ENCODE data around the gene ZNF780B. TPM values are rescaled to one million over a fixed set of nuclear protein-coding genes. Genes with fewer than 3 reads are reported as not detected.

Gene ZNF780B
- total and polyA plus RNA-seq, 4 donors = 17.7 to 35.7 (median 25.8) TPM

DNA sequence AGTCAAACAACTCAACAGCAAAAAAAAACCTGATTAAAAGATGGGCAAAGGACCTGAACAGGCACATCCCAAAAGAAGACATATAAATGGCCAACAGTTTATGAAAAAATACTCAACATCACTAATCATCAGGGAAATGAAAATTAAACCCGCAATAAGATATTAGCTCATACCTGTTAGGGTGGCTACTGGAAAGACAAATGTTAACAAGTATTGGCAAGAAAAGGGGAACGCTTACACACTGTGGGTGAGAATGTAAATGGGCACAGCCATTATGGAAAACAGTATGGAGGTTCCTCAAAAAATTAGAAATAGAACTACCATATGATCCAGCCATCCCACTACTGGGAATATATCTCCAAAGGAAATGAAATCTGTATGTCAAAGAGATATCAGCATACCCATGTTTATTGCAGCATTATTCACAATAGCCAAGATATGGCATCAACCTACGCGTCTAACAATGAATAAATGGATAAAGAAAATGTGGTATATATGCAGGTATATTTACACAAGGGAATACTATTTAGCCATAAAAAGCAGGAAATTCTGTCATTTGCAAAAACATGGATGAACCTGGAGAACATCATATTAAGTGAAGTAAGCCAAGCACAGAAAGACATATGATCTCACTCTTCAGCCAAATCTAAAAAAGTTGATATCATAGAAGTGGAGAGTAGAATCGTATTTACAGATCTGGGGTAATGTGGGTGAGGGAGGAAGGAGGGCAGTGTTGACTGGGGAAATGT lies 32.4 kb upstream of the ZNF780B start:
- H3K27me3 ChIP-seq (ENCODE audit: control insufficient read depth, insufficient read depth, low read length) = no peaks in the 10 kb centered on the region
- no peak overlapping the region for H3K27ac ChIP-seq (ENCODE audit: low read depth, low read length)
- no peak overlapping the region for H3K4me3 ChIP-seq (ENCODE audit: low read depth, low read length)
- H3K4me1 ChIP-seq (ENCODE audit: control insufficient read depth, insufficient read depth, low read length) = no peaks in the 10 kb centered on the region
- no CpG with 5 or more reads among the region's 5 CpGs for WGBS (ENCODE audit: insufficient coverage)
- peaks cover 3% of the 10 kb centered on the region for H3K9me3 ChIP-seq (ENCODE audit: control insufficient read depth, insufficient read depth, low read length)
- peaks cover 6% of the 10 kb centered on the region for H3K36me3 ChIP-seq (ENCODE audit: control insufficient read depth, insufficient read depth, low read length)
- no peak for DNase-seq (ENCODE audit: low read depth in 4 of 6, low spot score in 6 of 6)

DNA sequence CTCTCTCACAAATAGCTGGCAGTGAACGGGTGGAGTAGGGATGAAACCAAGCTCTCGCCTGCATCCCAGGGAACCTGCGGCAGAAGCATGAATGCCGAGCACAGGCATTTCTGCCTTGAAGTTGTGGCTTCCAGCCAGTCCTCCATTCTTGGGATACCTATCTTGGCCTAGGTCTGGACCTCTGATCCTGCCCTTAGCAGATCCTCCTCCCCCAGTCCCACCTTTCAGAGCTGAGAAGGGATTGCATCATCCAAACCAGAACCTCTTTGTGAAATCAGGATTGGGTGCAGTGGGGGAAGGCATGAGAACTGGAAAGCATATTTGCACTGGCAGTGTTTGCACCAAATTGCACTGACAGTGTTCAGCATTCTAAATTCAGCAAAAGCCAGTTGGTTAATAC lies 28.9 kb upstream of the ZNF780B start:
- no peaks in the 10 kb centered on the region for H3K27me3 ChIP-seq (ENCODE audit: control insufficient read depth, insufficient read depth, low read length)
- H3K36me3 ChIP-seq (ENCODE audit: control insufficient read depth, insufficient read depth, low read length) = peaks cover 21% of the 10 kb centered on the region
- no peak overlapping the region for H3K27ac ChIP-seq (ENCODE audit: low read depth, low read length)
- H3K4me1 ChIP-seq (ENCODE audit: control insufficient read depth, insufficient read depth, low read length) = no peaks in the 10 kb centered on the region
- DNase-seq (ENCODE audit: low read depth in 4 of 6, low spot score in 6 of 6) = no peak
- no peak overlapping the region for H3K4me3 ChIP-seq (ENCODE audit: low read depth, low read length)
- 76% methylated on average over 4 of the region's 4 CpGs for WGBS (ENCODE audit: insufficient coverage)
- peaks cover 3% of the 10 kb centered on the region for H3K9me3 ChIP-seq (ENCODE audit: control insufficient read depth, insufficient read depth, low read length)

DNA sequence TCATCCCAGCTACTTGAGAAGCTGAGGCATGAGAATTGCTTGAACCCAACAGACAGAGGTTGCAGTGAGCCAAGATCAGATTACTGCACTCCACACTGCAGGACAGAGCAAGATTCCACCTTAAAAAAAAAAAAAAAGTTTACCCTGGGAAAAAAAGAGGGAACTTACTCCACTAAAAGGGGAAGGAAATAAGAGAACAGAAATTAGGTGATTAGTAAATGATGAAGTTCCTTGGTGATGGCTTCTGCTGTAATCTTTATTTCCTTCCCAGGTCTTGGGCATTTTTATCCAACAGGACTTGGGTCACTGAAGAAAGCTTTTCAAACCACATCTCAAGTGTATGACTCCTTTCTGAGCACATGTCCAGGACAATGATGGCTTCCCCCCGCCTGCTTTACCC lies 25.4 kb upstream of the ZNF780B start:
- Histone ChIP-seq H3K36me3 (ENCODE audit: control insufficient read depth, insufficient read depth, low read length) (peaks cover 31% of the 10 kb centered on the region), H3K4me1 (ENCODE audit: control insufficient read depth, insufficient read depth, low read length) (no peaks in the 10 kb centered on the region), H3K4me3 (ENCODE audit: low read depth, low read length) (no peak overlapping the region), H3K9me3 (ENCODE audit: control insufficient read depth, insufficient read depth, low read length) (no peaks in the 10 kb centered on the region), H3K27me3 (ENCODE audit: control insufficient read depth, insufficient read depth, low read length) (no peaks in the 10 kb centered on the region), H3K27ac (ENCODE audit: low read depth, low read length) (no peak overlapping the region)
- DNase-seq (ENCODE audit: low read depth in 4 of 6, low spot score in 6 of 6) = no peak
- WGBS (ENCODE audit: insufficient coverage) = 100% methylated on average over 1 of the region's 1 CpG

DNA sequence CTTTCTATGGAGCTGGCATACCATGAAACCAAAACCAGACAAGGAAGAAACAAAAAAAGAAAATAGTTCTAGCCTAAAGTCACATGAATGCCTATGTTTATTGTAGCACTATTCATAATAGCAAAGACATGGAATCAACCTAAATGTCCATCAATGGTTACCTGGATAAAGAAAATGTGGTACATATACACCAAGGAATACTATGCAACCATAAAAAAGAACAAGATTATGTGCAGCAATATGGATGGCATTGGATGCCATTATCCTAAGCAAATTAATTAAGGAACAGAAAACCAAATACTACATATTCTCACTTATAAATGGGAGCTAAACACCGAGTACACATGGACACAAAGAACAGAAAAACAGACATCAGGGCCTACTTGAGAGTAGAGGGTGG lies 24.3 kb upstream of the ZNF780B start:
- no peak for DNase-seq (ENCODE audit: low read depth in 4 of 6, low spot score in 6 of 6)
- no peak overlapping the region for H3K4me3 ChIP-seq (ENCODE audit: low read depth, low read length)
- H3K4me1 ChIP-seq (ENCODE audit: control insufficient read depth, insufficient read depth, low read length) = no peaks in the 10 kb centered on the region
- no peaks in the 10 kb centered on the region for H3K9me3 ChIP-seq (ENCODE audit: control insufficient read depth, insufficient read depth, low read length)
- H3K27ac ChIP-seq (ENCODE audit: low read depth, low read length) = no peak overlapping the region
- H3K36me3 ChIP-seq (ENCODE audit: control insufficient read depth, insufficient read depth, low read length) = peaks cover 31% of the 10 kb centered on the region
- WGBS (ENCODE audit: insufficient coverage) = no CpG with 5 or more reads among the region's 1 CpG
- H3K27me3 ChIP-seq (ENCODE audit: control insufficient read depth, insufficient read depth, low read length) = no peaks in the 10 kb centered on the region

DNA sequence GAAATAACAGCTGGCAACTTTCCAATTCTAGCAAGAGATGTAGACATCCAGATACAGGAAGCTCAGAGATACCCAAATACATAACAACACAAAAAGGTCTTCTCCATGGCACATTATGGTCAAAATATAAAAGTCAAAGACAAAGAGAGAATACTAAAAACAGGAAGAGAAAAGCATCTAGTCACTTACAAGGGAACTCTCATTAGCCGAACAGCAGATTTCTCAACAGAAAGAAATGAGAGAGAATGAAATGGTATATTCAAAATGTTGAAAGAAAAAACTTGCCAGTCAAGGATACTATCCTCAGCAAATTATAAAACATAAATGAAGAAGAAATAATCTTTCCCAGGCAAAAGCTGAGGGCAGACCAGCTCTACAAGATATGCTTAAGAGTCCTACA lies 22.3 kb upstream of the ZNF780B start:
- Histone ChIP-seq H3K9me3 (ENCODE audit: control insufficient read depth, insufficient read depth, low read length) (no peaks in the 10 kb centered on the region), H3K36me3 (ENCODE audit: control insufficient read depth, insufficient read depth, low read length) (peaks cover 25% of the 10 kb centered on the region), H3K27ac (ENCODE audit: low read depth, low read length) (no peak overlapping the region), H3K27me3 (ENCODE audit: control insufficient read depth, insufficient read depth, low read length) (no peaks in the 10 kb centered on the region), H3K4me3 (ENCODE audit: low read depth, low read length) (no peak overlapping the region), H3K4me1 (ENCODE audit: control insufficient read depth, insufficient read depth, low read length) (no peaks in the 10 kb centered on the region)
- no CpG with 5 or more reads among the region's 1 CpG for WGBS (ENCODE audit: insufficient coverage)
- no peak for DNase-seq (ENCODE audit: low read depth in 4 of 6, low spot score in 6 of 6)

DNA sequence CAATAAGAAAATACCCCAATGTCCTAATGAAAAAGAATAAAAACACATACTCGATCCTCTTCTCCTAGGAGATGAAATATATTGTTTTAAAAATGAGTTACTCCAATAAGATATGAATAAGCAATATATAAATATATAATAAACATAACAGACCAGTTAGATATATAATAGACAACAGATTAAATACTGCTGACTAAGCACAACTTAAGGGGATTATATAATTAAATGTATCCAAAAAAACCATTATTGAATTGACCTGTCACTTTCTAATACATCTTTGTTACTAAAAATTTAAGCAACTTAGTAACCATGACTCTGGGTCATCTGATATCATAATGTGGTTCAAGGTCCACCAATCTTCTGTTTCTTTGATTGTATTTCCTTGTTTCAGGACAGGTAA lies 14.0 kb upstream of the ZNF780B start:
- no peaks in the 10 kb centered on the region for H3K27me3 ChIP-seq (ENCODE audit: control insufficient read depth, insufficient read depth, low read length)
- H3K9me3 ChIP-seq (ENCODE audit: control insufficient read depth, insufficient read depth, low read length) = no peaks in the 10 kb centered on the region
- H3K27ac ChIP-seq (ENCODE audit: low read depth, low read length) = no peak overlapping the region
- H3K4me1 ChIP-seq (ENCODE audit: control insufficient read depth, insufficient read depth, low read length) = no peaks in the 10 kb centered on the region
- no peak for DNase-seq (ENCODE audit: low read depth in 4 of 6, low spot score in 6 of 6)
- no peaks in the 10 kb centered on the region for H3K36me3 ChIP-seq (ENCODE audit: control insufficient read depth, insufficient read depth, low read length)
- no peak overlapping the region for H3K4me3 ChIP-seq (ENCODE audit: low read depth, low read length)
- no CpG with 5 or more reads among the region's 1 CpG for WGBS (ENCODE audit: insufficient coverage)

DNA sequence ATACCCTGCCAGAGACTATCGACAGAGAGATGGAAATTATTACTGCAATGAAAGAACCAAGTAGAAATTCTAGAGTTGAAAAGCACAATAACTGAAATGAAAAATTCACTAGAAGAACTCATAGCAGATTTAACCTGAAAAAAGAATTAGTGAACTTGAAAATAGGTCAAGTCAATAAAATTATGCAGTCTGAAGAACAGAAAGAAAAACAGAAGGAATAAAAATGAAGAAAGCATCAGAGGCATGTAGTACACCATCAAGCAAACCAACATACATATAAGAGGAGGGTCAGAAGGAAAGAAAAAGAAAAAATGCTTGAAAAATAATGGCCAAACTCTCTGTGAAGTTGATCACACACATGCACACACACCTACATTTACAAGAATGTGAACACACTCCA lies 3.6 kb upstream of the ZNF780B start:
- Histone ChIP-seq H3K4me1 (ENCODE audit: control insufficient read depth, insufficient read depth, low read length) (peaks cover 3% of the 10 kb centered on the region), H3K27ac (ENCODE audit: low read depth, low read length) (no peak overlapping the region), H3K27me3 (ENCODE audit: control insufficient read depth, insufficient read depth, low read length) (no peaks in the 10 kb centered on the region), H3K4me3 (ENCODE audit: low read depth, low read length) (no peak overlapping the region), H3K36me3 (ENCODE audit: control insufficient read depth, insufficient read depth, low read length) (no peaks in the 10 kb centered on the region), H3K9me3 (ENCODE audit: control insufficient read depth, insufficient read depth, low read length) (peaks cover 3% of the 10 kb centered on the region)
- DNase-seq (ENCODE audit: low read depth in 4 of 6, low spot score in 6 of 6) = no peak
- WGBS (ENCODE audit: insufficient coverage) = no CpG with 5 or more reads among the region's 1 CpG

DNA sequence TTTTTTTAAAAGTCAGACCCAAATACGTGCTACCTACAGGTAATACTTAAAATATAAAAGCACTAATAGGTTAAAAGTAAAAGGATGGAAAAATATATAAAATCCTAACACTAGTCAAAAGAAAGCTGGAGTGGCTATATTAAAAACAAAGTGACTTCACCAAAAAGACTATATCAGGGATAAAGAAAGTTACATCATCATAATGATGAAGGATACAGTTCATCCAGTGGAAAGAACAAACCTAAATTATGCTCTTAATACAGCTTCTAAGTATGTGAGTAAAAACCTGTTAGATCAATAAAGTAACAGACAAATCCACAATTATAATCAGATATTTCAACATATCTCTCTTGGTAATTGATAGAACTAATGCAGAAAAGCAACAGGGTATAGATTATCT lies 1.1 kb upstream of the ZNF780B start:
- no peaks in the 10 kb centered on the region for H3K36me3 ChIP-seq (ENCODE audit: control insufficient read depth, insufficient read depth, low read length)
- no CpG with 5 or more reads among the region's 1 CpG for WGBS (ENCODE audit: insufficient coverage)
- no peaks in the 10 kb centered on the region for H3K27me3 ChIP-seq (ENCODE audit: control insufficient read depth, insufficient read depth, low read length)
- H3K9me3 ChIP-seq (ENCODE audit: control insufficient read depth, insufficient read depth, low read length) = peaks cover 6% of the 10 kb centered on the region
- no peak overlapping the region for H3K4me3 ChIP-seq (ENCODE audit: low read depth, low read length)
- no peak for DNase-seq (ENCODE audit: low read depth in 4 of 6, low spot score in 6 of 6)
- H3K27ac ChIP-seq (ENCODE audit: low read depth, low read length) = no peak overlapping the region
- H3K4me1 ChIP-seq (ENCODE audit: control insufficient read depth, insufficient read depth, low read length) = peaks cover 3% of the 10 kb centered on the region

DNA sequence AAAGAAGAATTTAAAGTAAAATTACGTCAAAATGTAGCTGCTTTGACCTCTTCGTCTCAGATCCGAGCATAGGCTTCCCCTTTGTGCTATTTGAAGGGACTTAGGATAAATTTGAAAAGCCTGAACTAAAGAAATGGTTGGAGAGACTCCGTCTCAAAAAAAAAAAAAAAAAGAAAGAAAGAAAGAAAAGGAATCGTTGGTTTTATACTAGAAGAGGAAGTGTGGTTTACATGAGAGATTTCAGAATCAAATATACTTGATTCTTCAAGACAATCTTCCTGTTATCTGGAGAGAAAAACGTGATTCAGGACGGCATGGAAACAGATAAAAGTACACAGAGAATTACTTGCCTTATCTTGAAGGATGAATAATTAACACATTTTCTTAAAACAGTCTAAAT lies 474 bp upstream of the ZNF780B start:
- Histone ChIP-seq H3K4me1 (ENCODE audit: control insufficient read depth, insufficient read depth, low read length) (peaks cover 3% of the 10 kb centered on the region), H3K27ac (ENCODE audit: low read depth, low read length) (no peak overlapping the region), H3K27me3 (ENCODE audit: control insufficient read depth, insufficient read depth, low read length) (no peaks in the 10 kb centered on the region), H3K36me3 (ENCODE audit: control insufficient read depth, insufficient read depth, low read length) (no peaks in the 10 kb centered on the region), H3K4me3 (ENCODE audit: low read depth, low read length) (peak overlapping the region; percentile 66), H3K9me3 (ENCODE audit: control insufficient read depth, insufficient read depth, low read length) (peaks cover 6% of the 10 kb centered on the region)
- 0% methylated on average over 3 of the region's 7 CpGs for WGBS (ENCODE audit: insufficient coverage)
- peak in 1 of 6 donors; percentile 4 for DNase-seq (ENCODE audit: low read depth in 4 of 6, low spot score in 6 of 6)

DNA sequence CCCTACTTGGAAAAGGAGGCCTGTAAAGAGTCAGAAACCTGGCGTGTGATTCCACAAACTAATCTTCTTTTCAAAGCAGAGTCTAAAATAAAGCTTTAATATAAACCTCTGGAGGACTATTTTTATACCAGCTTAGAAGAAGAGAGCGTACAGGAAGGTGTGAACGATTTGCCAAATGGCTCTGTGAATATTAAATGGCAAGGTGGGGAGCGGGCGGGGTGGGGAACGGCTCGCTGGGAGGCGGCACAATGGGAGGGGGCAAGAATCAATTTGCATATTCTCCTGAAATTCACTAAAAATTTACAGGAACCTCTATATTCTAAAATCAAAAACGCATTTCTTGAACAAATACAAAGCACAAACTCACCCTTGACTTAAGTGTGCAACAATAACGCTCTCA lies 982 bp downstream of the ZNF780B start:
- no peak for DNase-seq (ENCODE audit: low read depth in 4 of 6, low spot score in 6 of 6)
- H3K36me3 ChIP-seq (ENCODE audit: control insufficient read depth, insufficient read depth, low read length) = no peaks in the 10 kb centered on the region
- H3K4me1 ChIP-seq (ENCODE audit: control insufficient read depth, insufficient read depth, low read length) = peaks cover 3% of the 10 kb centered on the region
- no peaks in the 10 kb centered on the region for H3K27me3 ChIP-seq (ENCODE audit: control insufficient read depth, insufficient read depth, low read length)
- H3K9me3 ChIP-seq (ENCODE audit: control insufficient read depth, insufficient read depth, low read length) = peaks cover 11% of the 10 kb centered on the region
- H3K4me3 ChIP-seq (ENCODE audit: low read depth, low read length) = peak overlapping the region; percentile 66
- H3K27ac ChIP-seq (ENCODE audit: low read depth, low read length) = no peak overlapping the region
- WGBS (ENCODE audit: insufficient coverage) = 0% methylated on average over 2 of the region's 10 CpGs
